CD4-positive, alpha-beta T cell (primary cell): ENCODE measurements around the gene THSD7B. TPM values are rescaled to one million over a fixed set of nuclear protein-coding genes. Genes with fewer than 3 reads are reported as not detected.

Experiments used
- ATAC-seq: fragments of 200-7000 bp; cut with Tn5 transposase; one replicate; pipeline ENCODE4 v1.10.0; 2022; ENCODE audit warnings: mild to moderate bottlenecking; ENCODE audit not compliant: poor library complexity
- CTCF ChIA-PET: fragments of 350-600 bp; sonication (Branson Sonifier 250); formaldehyde crosslinking; loops from one replicate; lab custom pipeline; 2021; ENCODE audit warnings: antibody characterized with exemption, inconsistent platforms; lab: Charles Lee
- POLR2A ChIA-PET: fragments of 350-600 bp; sonication (Branson Sonifier 250); formaldehyde crosslinking; loops from one replicate; lab custom pipeline; 2021; ENCODE audit warnings: antibody characterized with exemption, inconsistent platforms; lab: Charles Lee
- DNase-seq, 14 experiments: peaks; one replicate each; pipeline ENCODE4 v3.0.0-alpha.2; 2013 to 2020; ENCODE audit warnings: mixed read lengths in 2 of 14
- H3K27ac ChIP-seq, 2 donors: one replicate each; pipeline versions ENCODE4 v1.5.1 to v1.7.0; 2013; ENCODE audit warnings: low read length in 2 of 2, low read depth in 1 of 2, mild to moderate bottlenecking in 1 of 2
- H3K27me3 ChIP-seq, 2 experiments: 1 replicate in 1 of 2; 2 replicates in 1 of 2; pipeline versions ENCODE4 v1.6.1 to v1.7.0; 2013; ENCODE audit warnings: low read length in 2 of 2, control low read depth in 1 of 2, mild to moderate bottlenecking in 1 of 2, moderate library complexity in 1 of 2; ENCODE audit not compliant: insufficient read depth in 2 of 2, control insufficient read depth in 1 of 2
- H3K36me3 ChIP-seq: one replicate; pipeline ENCODE4 v1.6.1; 2013; ENCODE audit warnings: low read length, control low read depth; ENCODE audit not compliant: insufficient read depth
- H3K4me1 ChIP-seq: one replicate; pipeline ENCODE4 v1.6.1; 2013; ENCODE audit warnings: low read length, control low read depth; ENCODE audit not compliant: insufficient read depth
- H3K4me3 ChIP-seq: one replicate; pipeline ENCODE4 v1.5.1; 2013; ENCODE audit warnings: mild to moderate bottlenecking, low read length, moderate library complexity
- H3K9me3 ChIP-seq, 2 experiments: 1 replicate in 1 of 2; 2 replicates in 1 of 2; pipeline versions ENCODE4 v1.6.1 to v1.7.0; 2013; ENCODE audit warnings: low read length in 2 of 2, mild to moderate bottlenecking in 2 of 2, control low read depth in 1 of 2, moderate library complexity in 1 of 2; ENCODE audit not compliant: control insufficient read depth in 1 of 2, insufficient read depth in 1 of 2
- H3K27ac Mint-ChIP-seq: one replicate; pipeline ENCODE4 v1.8.0; 2020; ENCODE audit warnings: mixed read lengths
- H3K27me3 Mint-ChIP-seq: one replicate; pipeline ENCODE4 v1.8.0; 2021; ENCODE audit warnings: mixed read lengths
- H3K36me3 Mint-ChIP-seq: one replicate; pipeline ENCODE4 v1.8.0; 2021; ENCODE audit warnings: low read depth, mixed read lengths
- H3K4me1 Mint-ChIP-seq: one replicate; pipeline ENCODE4 v1.8.0; 2021; ENCODE audit warnings: low read depth, mixed read lengths
- H3K4me3 Mint-ChIP-seq: one replicate; pipeline ENCODE4 v1.8.0; 2020; ENCODE audit warnings: mild to moderate bottlenecking, mixed read lengths
- H3K9me3 Mint-ChIP-seq: one replicate; pipeline ENCODE4 v1.8.0; 2020; ENCODE audit warnings: mixed read lengths
- CTCF ChIP-seq: fragments of 200-600 bp; IDR thresholded peaks from one replicate; pipeline ENCODE4 v1.8.0; 2022; ENCODE audit warnings: antibody characterized with exemption, mild to moderate bottlenecking
- intact Hi-C, 2 experiments: fragments of 100-400 bp; cut with DNase I in 1 of 2; cut with micrococcal nuclease in 1 of 2; formaldehyde crosslinking; loops; one replicate each; pipeline versions ENCODE4 v1.15.1 to v1.9.0; 2023 to 2025; cut with DNase I, micrococcal nuclease
- total RNA-seq, 174 experiments: library from RNA in 2 of 174; stranded (reverse) in 2 of 174; gene quantifications; one replicate each; pipeline ENCODE4 v1.2.3 and lab custom pipeline; 2021 to 2026

Gene THSD7B
- total RNA-seq, 2 experiments from 2014 or later: not detected

DNA sequence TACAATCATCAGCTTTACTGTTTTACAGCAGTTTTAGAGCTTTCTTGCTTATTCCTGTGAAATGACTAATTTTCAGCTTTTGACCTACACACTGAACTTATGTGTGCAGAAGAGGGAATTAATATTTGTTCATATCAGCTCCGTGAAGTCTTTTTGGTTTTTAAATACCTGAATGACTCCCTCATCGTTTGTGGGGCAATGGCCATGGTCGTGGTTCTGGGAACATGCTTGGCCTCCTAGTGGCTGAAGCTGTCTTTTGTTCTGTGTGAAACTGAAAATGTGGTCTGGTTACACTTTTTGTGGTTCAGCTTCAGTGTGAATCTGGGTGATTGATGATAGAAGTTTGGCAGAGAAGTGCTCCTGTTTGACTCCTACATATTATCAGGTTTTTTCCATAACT is 408.1 kb downstream of the THSD7B start:
- H3K4me1 Mint-ChIP-seq: no peaks in the 10 kb centered on the region
- no peak for TF ChIP-seq CTCF
- no peak for ATAC-seq
- H3K27ac Mint-ChIP-seq: no peak overlapping the region
- ChIA-PET CTCF (no interaction called here), POLR2A (no interaction called here)
- Histone ChIP-seq H3K9me3 (no peaks in the 10 kb centered on the region), H3K4me3 (no peak overlapping the region), H3K4me1 (no peaks in the 10 kb centered on the region), H3K27ac (no peak overlapping the region), H3K36me3 (no peaks in the 10 kb centered on the region), H3K27me3 (no peaks in the 10 kb centered on the region)
- H3K27me3 Mint-ChIP-seq: no peaks in the 10 kb centered on the region
- no peak overlapping the region for H3K4me3 Mint-ChIP-seq
- intact Hi-C loops: no loop called here
- no peaks in the 10 kb centered on the region for H3K36me3 Mint-ChIP-seq
- DNase-seq: no peak
- no peaks in the 10 kb centered on the region for H3K9me3 Mint-ChIP-seq

DNA sequence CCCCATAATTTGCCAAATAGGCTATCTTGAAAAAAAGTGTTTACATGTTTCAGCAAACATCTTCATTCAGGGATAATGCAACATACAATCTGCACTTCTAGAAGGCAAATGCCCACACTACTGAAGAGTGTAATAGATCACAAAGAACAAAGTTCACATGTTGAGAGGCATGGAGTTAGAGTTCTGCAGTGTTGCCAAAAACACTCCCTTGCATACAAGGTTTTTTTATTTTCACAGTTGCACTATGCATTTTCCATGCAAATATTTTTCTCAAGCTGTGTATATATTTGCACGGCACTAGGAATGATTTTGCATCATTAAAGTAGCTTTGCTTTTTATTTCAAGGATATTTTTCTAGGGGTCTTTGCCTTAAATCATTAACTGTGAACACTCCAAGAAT is 409.9 kb downstream of the THSD7B start:
- POLR2A ChIA-PET: no interaction called here
- Histone ChIP-seq H3K27ac (no peak overlapping the region), H3K36me3 (no peaks in the 10 kb centered on the region), H3K27me3 (no peaks in the 10 kb centered on the region), H3K4me1 (no peaks in the 10 kb centered on the region), H3K4me3 (no peak overlapping the region), H3K9me3 (no peaks in the 10 kb centered on the region)
- DNase-seq (no peak), ATAC-seq (no peak)
- no peaks in the 10 kb centered on the region for H3K36me3 Mint-ChIP-seq
- H3K9me3 Mint-ChIP-seq: no peaks in the 10 kb centered on the region
- CTCF ChIA-PET: no interaction called here
- no peak for TF ChIP-seq CTCF
- intact Hi-C loops: no loop called here
- no peak overlapping the region for H3K27ac Mint-ChIP-seq
- no peaks in the 10 kb centered on the region for H3K27me3 Mint-ChIP-seq
- H3K4me1 Mint-ChIP-seq: no peaks in the 10 kb centered on the region
- no peak overlapping the region for H3K4me3 Mint-ChIP-seq

DNA sequence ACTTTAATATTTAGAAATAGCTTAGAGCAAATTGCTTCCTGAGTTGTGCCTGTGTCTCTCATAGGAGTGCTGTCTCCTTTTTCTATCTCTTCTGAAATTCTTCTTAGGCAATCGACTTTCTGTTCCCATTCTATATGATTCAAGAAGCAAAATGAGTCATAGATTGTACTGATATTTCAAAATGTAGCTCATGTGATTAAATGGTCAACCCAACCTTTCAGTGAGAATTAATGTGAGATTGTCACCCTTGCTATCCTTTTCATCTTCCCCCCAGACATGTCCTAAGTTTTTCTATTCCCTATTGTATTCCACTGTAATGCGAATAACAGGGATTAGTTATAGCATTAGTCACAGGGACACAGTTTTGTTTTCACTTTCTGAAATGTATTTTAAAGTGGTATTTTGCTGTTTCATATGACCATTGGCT is 413.6 kb downstream of the THSD7B start:
- H3K27me3 Mint-ChIP-seq: no peaks in the 10 kb centered on the region
- Histone ChIP-seq H3K27ac (no peak overlapping the region), H3K4me1 (no peaks in the 10 kb centered on the region), H3K27me3 (no peaks in the 10 kb centered on the region), H3K36me3 (no peaks in the 10 kb centered on the region), H3K9me3 (no peaks in the 10 kb centered on the region), H3K4me3 (no peak overlapping the region)
- TF ChIP-seq CTCF: no peak
- H3K27ac Mint-ChIP-seq: no peak overlapping the region
- no peaks in the 10 kb centered on the region for H3K9me3 Mint-ChIP-seq
- no peaks in the 10 kb centered on the region for H3K4me1 Mint-ChIP-seq
- ChIA-PET POLR2A (no interaction called here), CTCF (no interaction called here)
- intact Hi-C loops: no loop called here
- ATAC-seq (no peak), DNase-seq (peak in 2 of 14 experiments; percentile 5 to 9)
- H3K4me3 Mint-ChIP-seq: no peak overlapping the region
- H3K36me3 Mint-ChIP-seq: no peaks in the 10 kb centered on the region
